ENCODE measurements around the gene ADAMTSL1. TPM values are rescaled to one million over a fixed set of nuclear protein-coding genes. Genes with fewer than 3 reads are reported as not detected.

The ADAMTSL1 gene
- total and polyA plus RNA-seq, 9 donors, result 1.2 to 20.0 (median 6.1) TPM

DNA sequence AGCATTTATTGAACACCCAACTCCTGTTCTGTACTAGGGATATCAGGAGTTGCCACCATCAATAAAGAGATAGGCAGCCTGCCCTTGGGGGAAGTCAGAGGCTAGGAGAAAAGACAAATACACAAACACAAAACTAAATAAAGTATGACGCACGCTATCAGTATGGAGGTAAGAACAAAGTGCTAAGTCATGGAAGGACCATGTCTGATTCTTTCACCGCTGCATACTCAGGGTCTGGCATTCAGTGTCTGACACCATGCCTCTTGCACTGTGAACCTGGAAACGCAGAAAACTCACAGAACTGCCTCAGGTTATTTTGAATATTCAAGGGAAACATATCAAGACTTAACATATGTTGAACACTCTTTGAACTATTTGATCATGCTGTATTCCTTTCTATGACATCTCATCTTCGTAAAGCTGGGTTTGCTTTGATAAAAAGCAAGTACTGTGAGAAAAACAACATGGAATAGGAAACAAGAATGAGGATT lies 65.3 kb downstream of the ADAMTSL1 start:
- peaks cover 0 to 4% of the 10 kb centered on the region in 2 donors for H3K9me3 ChIP-seq
- no peaks in the 10 kb centered on the region for H3K36me3 ChIP-seq
- TF ChIP-seq POLR2A (IDR thresholded peaks at IDR 0.05) (no peak), EP300 (IDR thresholded peaks at IDR 0.05) (no peak)
- TF ChIP-seq, protein P1, sequence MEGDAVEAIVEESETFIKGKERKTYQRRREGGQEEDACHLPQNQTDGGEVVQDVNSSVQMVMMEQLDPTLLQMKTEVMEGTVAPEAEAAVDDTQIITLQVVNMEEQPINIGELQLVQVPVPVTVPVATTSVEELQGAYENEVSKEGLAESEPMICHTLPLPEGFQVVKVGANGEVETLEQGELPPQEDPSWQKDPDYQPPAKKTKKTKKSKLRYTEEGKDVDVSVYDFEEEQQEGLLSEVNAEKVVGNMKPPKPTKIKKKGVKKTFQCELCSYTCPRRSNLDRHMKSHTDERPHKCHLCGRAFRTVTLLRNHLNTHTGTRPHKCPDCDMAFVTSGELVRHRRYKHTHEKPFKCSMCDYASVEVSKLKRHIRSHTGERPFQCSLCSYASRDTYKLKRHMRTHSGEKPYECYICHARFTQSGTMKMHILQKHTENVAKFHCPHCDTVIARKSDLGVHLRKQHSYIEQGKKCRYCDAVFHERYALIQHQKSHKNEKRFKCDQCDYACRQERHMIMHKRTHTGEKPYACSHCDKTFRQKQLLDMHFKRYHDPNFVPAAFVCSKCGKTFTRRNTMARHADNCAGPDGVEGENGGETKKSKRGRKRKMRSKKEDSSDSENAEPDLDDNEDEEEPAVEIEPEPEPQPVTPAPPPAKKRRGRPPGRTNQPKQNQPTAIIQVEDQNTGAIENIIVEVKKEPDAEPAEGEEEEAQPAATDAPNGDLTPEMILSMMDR (IDR thresholded peaks at IDR 0.05), result no peak
- WGBS, 3 donors, result 92 to 93% (median 92%) methylated on average over 5 of the region's 5 CpGs
- H3K27me3 ChIP-seq, result no peaks in the 10 kb centered on the region
- H3K4me1 ChIP-seq (ENCODE audit: insufficient read depth), result no peaks in the 10 kb centered on the region
- no peak overlapping the region for H3K4me3 ChIP-seq
- intact Hi-C loops (cut with DNase I), result no loop called here
- H3K27ac ChIP-seq, result no peak overlapping the region
- no peak for DNase-seq

GRCh38 chr9:18542837-18543405 lies 69.0 kb downstream of the ADAMTSL1 start:
- no peaks in the 10 kb centered on the region for H3K36me3 ChIP-seq
- H3K4me3 ChIP-seq, result no peak overlapping the region
- no peak for DNase-seq
- H3K27me3 ChIP-seq, result no peaks in the 10 kb centered on the region
- H3K27ac ChIP-seq, result no peak overlapping the region
- H3K4me1 ChIP-seq (ENCODE audit: insufficient read depth), result no peaks in the 10 kb centered on the region
- no peaks in the 10 kb centered on the region for H3K9me3 ChIP-seq
- WGBS, 3 donors, result 87 to 95% (median 92%) methylated on average over 2 of the region's 2 CpGs
- TF ChIP-seq POLR2A (IDR thresholded peaks at IDR 0.05) (no peak), EP300 (IDR thresholded peaks at IDR 0.05) (no peak)
- TF ChIP-seq, protein P1 (IDR thresholded peaks at IDR 0.05), result no peak
- intact Hi-C loops (cut with DNase I), result no loop called here

- Histone ChIP-seq H3K4me3 (no peak overlapping the region), H3K27me3 (no peaks in the 10 kb centered on the region), H3K9me3 (no peaks in the 10 kb centered on the region), H3K27ac (no peak overlapping the region), H3K36me3 (no peaks in the 10 kb centered on the region), H3K4me1 (ENCODE audit: insufficient read depth) (no peaks in the 10 kb centered on the region)
- intact Hi-C loops (cut with DNase I), result no loop called here
- 61 to 83% (median 73%) methylated on average over 5 of the region's 5 CpGs for WGBS, 3 donors
- TF ChIP-seq, protein P1 (IDR thresholded peaks at IDR 0.05), result no peak
- TF ChIP-seq EP300 (IDR thresholded peaks at IDR 0.05), result no peak
- DNase-seq, result no peak
Measured at GRCh38 chr9:18543406-18544192, 69.6 kb downstream of the ADAMTSL1 start.

DNA sequence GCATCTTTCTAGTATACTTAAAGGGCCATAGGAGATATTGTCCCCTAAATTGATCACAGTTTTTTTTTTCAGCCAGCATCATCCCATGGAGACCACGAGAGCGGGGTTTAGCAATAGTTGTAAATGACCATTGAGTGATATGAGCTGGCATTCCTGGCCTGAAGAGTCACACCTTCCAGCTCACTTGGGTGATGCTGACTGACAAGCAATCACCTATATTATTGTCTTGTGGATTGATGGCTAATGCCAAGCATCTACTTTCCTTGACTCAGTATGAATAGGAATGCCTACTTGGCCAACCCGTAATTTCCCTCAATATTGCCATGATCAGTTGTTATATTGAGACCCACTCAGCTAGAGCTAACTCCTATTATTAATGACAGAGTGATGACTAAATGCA lies 70.5 kb downstream of the ADAMTSL1 start:
- Histone ChIP-seq H3K27me3 (no peaks in the 10 kb centered on the region), H3K36me3 (no peaks in the 10 kb centered on the region), H3K4me1 (ENCODE audit: insufficient read depth) (no peaks in the 10 kb centered on the region), H3K27ac (no peak overlapping the region), H3K9me3 (no peaks in the 10 kb centered on the region), H3K4me3 (no peak overlapping the region)
- TF ChIP-seq, protein P1 (IDR thresholded peaks at IDR 0.05), result no peak
- TF ChIP-seq EP300 (IDR thresholded peaks at IDR 0.05) (no peak), POLR2A (IDR thresholded peaks at IDR 0.05) (no peak)
- 94 to 96% (median 95%) methylated on average over 3 of the region's 3 CpGs for WGBS, 3 donors
- DNase-seq, result no peak
- intact Hi-C loops (cut with DNase I), result no loop called here
